Thyroid gland (tissue), 4 donors: Measurements from ENCODE around the gene TRAF6.

ENCODE experiments used
- CTCF ChIP-seq, 6 experiments: fragments of 200-600 bp in 3 of 6; fragments of 450-650 bp in 3 of 6; sonication (generic) in 3 of 6; IDR thresholded peaks; one replicate each; pipeline ENCODE4 v1.5.1; 2016 to 2019; ENCODE audit warnings: antibody characterized with exemption in 6 of 6, mild to moderate bottlenecking in 2 of 6, inconsistent platforms in 1 of 6, moderate library complexity in 1 of 6
- POLR2A ChIP-seq, 2 donors: fragments of 450-650 bp; IDR thresholded peaks; one replicate each; pipeline ENCODE4 v1.6.1; 2017; ENCODE audit warnings: antibody characterized with exemption in 2 of 2, mild to moderate bottlenecking in 2 of 2, moderate library complexity in 1 of 2

DNA sequence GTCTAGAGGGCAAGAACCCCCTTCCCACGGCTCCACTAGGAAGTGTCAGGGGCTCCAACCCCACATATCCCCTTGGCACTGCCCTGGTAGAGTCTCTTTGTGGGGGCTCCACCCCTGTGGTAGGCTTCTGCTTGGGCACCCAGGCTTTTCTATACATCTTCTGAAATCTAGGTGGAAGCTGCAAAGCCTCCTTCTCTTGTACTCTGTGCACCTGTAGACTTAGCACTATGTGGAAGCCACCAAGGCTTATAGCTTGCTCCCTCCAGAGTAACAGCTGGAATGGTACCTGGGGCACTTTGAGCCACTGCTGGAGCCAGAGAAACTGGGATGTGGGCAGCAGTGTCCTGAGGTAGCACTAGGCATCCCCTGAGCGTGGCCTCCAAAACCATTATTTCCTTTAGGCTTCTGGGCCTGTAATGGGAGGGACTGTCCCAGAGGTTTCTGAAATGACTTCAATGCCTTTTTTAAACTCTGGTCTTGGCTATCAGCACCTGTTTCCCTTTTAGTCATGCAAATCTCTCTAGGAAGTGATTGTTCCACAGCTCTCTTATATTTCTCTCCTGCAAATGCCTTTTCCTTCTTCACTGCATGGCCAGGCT is 68.4 kb downstream of the TRAF6 start:
- TF ChIP-seq CTCF (IDR thresholded peaks at IDR 0.05): no peak
- TF ChIP-seq POLR2A (IDR thresholded peaks at IDR 0.05): no peak
